Kidney epithelial cell (primary cell): ENCODE data around the gene C4A. TPM values are rescaled to one million over a fixed set of nuclear protein-coding genes. Genes with fewer than 3 reads are reported as not detected.
"Not testable (repeated sequence)": the region's sequence is repeated elsewhere in the genome, so short reads cannot be mapped to it uniquely, and the experiment has no call there.

ENCODE experiments used
- DNase-seq: peaks from one replicate; pipeline ENCODE4 v3.0.0-alpha.2; 2010; ENCODE audit warnings: low read depth
- H3K27me3 ChIP-seq: 2 replicates; pipeline ENCODE4 v1.6.0; 2011; ENCODE audit warnings: low read length; ENCODE audit not compliant: control insufficient read depth, insufficient read depth
- H3K36me3 ChIP-seq: 2 replicates; pipeline ENCODE4 v1.5.1; 2011; ENCODE audit warnings: low read length; ENCODE audit not compliant: control insufficient read depth, insufficient read depth
- H3K4me3 ChIP-seq: 2 replicates; pipeline ENCODE4 v1.5.1; 2011; ENCODE audit warnings: low read depth, mild to moderate bottlenecking, control low read depth, low read length
- total RNA-seq: library from RNA; depleted of rRNA; stranded (reverse); fragments of >200 nt; gene quantifications from 2 replicates; pipeline ENCODE4 v1.2.3, GENCODE V29; 2015
- TF ChIP-seq, protein P1 (sequence below): IDR thresholded peaks from 2 replicates; pipeline ENCODE4 v1.5.1; 2011; ENCODE audit warnings: mild to moderate bottlenecking, moderate library complexity, low read length, control low read depth, inconsistent platforms; ENCODE audit not compliant: insufficient read depth, poor library complexity, severe bottlenecking

Gene C4A
- total RNA-seq, 1 donor from 2014 or later = 3.2 TPM

DNA sequence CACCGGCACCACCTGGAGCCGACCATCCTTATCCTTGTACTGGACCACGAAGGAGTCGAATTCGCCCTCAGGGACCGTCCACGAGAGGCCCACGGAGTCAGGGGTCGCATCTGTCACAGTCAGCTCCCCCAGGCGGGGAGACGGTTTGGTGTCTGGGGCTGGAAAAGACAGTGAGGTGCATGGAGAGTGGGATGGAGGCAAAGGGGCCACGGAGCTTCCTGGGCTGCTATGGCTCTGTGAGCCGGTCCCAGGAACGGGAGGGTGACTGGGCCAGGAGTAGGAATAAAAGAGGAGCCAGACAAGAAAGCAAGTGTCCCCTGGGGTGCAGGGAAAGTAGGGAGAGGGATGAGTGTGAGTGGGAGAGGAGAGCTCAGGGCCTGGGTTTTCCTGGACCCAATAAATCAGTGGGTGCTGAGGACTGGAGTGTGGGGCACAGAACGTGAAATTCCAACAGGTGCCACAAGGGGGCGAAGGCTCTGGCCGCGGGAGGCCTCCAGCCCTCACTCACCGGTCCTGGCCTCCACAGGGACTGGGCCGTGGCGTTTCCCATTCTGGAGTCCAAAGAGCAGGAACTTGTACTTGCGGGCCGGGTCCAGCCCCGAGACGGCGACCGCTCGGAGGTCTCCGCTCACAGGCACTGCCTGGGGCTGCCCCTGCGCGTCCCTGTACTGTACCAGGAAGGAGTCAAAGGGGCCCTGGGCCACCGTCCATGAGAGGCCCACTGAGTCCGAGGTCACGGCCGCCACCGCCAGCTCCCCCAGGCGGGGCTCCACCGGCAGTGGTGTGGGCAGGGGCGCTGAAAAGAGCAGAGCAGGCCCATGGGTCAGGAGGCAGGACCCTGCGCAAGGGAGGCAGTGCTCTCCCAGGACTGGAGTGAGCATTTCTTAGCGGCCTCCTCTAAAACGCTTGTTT, 66.3 kb downstream of the C4A start:
- TF ChIP-seq, protein P1, sequence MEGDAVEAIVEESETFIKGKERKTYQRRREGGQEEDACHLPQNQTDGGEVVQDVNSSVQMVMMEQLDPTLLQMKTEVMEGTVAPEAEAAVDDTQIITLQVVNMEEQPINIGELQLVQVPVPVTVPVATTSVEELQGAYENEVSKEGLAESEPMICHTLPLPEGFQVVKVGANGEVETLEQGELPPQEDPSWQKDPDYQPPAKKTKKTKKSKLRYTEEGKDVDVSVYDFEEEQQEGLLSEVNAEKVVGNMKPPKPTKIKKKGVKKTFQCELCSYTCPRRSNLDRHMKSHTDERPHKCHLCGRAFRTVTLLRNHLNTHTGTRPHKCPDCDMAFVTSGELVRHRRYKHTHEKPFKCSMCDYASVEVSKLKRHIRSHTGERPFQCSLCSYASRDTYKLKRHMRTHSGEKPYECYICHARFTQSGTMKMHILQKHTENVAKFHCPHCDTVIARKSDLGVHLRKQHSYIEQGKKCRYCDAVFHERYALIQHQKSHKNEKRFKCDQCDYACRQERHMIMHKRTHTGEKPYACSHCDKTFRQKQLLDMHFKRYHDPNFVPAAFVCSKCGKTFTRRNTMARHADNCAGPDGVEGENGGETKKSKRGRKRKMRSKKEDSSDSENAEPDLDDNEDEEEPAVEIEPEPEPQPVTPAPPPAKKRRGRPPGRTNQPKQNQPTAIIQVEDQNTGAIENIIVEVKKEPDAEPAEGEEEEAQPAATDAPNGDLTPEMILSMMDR = peak; percentile 86
- H3K4me3 ChIP-seq = no peak overlapping the region
- no peaks in the 10 kb centered on the region for H3K36me3 ChIP-seq
- no peak for DNase-seq
- H3K27me3 ChIP-seq = peaks cover 40% of the 10 kb centered on the region

GRCh38 chr6:32049149-32049548, 67.3 kb downstream of the C4A start:
- H3K27me3 ChIP-seq = peaks cover 46% of the 10 kb centered on the region
- not testable (repeated sequence) for H3K4me3 ChIP-seq, H3K36me3 ChIP-seq, DNase-seq

DNA sequence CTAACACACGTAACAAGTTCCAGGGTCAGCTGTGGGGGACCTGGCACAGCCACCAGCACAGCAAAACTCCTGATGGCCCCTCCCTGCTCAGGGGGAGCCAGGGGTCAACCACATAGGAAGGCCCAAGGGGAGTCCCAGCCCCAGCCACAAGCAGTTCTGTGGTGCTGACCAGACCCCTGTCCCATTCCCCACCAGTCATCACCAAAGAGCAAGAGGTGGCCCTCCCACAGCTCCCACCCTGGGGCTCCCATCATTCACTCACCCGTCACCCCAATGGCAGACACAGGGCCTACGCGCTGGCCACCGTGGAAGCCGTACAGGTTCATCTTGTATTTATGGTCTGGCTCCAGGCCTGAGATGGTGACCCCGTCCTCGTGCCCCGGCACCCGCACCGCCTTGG, 67.9 kb downstream of the C4A start:
- not testable (repeated sequence) for H3K4me3 ChIP-seq, H3K36me3 ChIP-seq, DNase-seq
- H3K27me3 ChIP-seq = peaks cover 49% of the 10 kb centered on the region

DNA sequence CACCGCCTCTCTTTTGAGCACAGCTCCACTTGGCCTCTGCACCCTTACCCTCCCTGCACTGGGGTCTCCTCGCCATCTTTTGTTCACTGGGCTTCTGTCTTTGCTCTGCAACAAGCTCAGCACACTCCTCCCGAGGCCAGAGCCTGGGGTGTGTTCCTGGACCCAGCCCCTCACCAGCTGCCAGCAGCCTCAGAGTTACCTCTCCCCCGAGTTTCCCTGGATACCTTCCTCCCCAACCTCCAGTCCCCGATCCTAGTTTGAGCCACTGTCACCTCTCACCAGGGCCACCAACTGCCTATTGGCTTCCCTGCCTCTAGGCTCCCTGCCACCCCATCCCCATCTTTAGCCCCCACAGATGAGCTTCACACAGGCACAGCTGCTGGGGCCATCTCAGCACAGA, 68.7 kb downstream of the C4A start:
- no peak for DNase-seq
- TF ChIP-seq, protein P1 = no peak
- Histone ChIP-seq H3K4me3 (no peak overlapping the region), H3K36me3 (no peaks in the 10 kb centered on the region), H3K27me3 (peaks cover 53% of the 10 kb centered on the region)

Other genes starting within 250 kb of the C4A start
- 494 and 498 TPM in 2 replicates for gene CLIC1, start 245.5 kb upstream of the C4A start, total RNA-seq
- gene MSH5, start 242.1 kb upstream of the C4A start, total RNA-seq = 8.9 and 13.1 TPM in 2 replicates
- gene SAPCD1, start 219.4 kb upstream of the C4A start, total RNA-seq = 1.1 and 2.2 TPM in 2 replicates
- 1.5 and 3.1 TPM in 2 replicates for gene VWA7, start 204.7 kb upstream of the C4A start, total RNA-seq
- gene VARS1, start 186.3 kb upstream of the C4A start, total RNA-seq = 165 and 181 TPM in 2 replicates
- 78.6 and 89.0 TPM in 2 replicates for gene LSM2, start 175.1 kb upstream of the C4A start, total RNA-seq
- gene HSPA1L, start 166.8 kb upstream of the C4A start, total RNA-seq = 0.46 and 1.1 TPM in 2 replicates
- 54.6 and 67.0 TPM in 2 replicates for gene HSPA1A, start 166.5 kb upstream of the C4A start, total RNA-seq
- 68.3 and 79.1 TPM in 2 replicates for gene HSPA1B, start 154.3 kb upstream of the C4A start, total RNA-seq
- 142 and 152 TPM in 2 replicates for gene NEU1, start 119.2 kb upstream of the C4A start, total RNA-seq
- 17.7 and 26.1 TPM in 2 replicates for gene SLC44A4, start 103.1 kb upstream of the C4A start, total RNA-seq
- gene EHMT2, start 84.4 kb upstream of the C4A start, total RNA-seq = 55.7 and 59.3 TPM in 2 replicates
- gene ZBTB12, start 80.0 kb upstream of the C4A start, total RNA-seq = 3.0 and 4.9 TPM in 2 replicates
- 0.07 and 0.63 TPM in 2 replicates for gene C2, start 54.3 kb upstream of the C4A start, total RNA-seq
- gene CFB, start 36.0 kb upstream of the C4A start, total RNA-seq = 1.9 and 13.8 TPM in 2 replicates
- gene NELFE, start 23.1 kb upstream of the C4A start, total RNA-seq = 123 and 140 TPM in 2 replicates
- gene SKIC2, start 22.9 kb upstream of the C4A start, total RNA-seq = 43.3 and 49.1 TPM in 2 replicates
- 28.1 and 30.6 TPM in 2 replicates for gene DXO, start 9.9 kb upstream of the C4A start, total RNA-seq
- gene C4B, start 32.7 kb downstream of the C4A start, total RNA-seq = 2.3 and 4.4 TPM in 2 replicates
- gene CYP21A2, start 56.4 kb downstream of the C4A start, total RNA-seq = 1.1 TPM in 1 of 2 replicates, not detected in the other
- 0.34 and 0.38 TPM in 2 replicates for gene TNXB, start 127.3 kb downstream of the C4A start, total RNA-seq
- 42.5 and 47.0 TPM in 2 replicates for gene ATF6B, start 146.2 kb downstream of the C4A start, total RNA-seq
- 4.6 and 5.3 TPM in 2 replicates for gene FKBPL, start 148.2 kb downstream of the C4A start, total RNA-seq
- gene PRRT1, start 169.9 kb downstream of the C4A start, total RNA-seq = 0.27 TPM in 1 of 2 replicates, not detected in the other
- 12.9 and 20.5 TPM in 2 replicates for gene PPT2, start 172.1 kb downstream of the C4A start, total RNA-seq
- gene EGFL8, start 182.5 kb downstream of the C4A start, total RNA-seq = 2.6 and 5.1 TPM in 2 replicates
- gene AGPAT1, start 194.0 kb downstream of the C4A start, total RNA-seq = 57.2 and 62.3 TPM in 2 replicates
- gene RNF5, start 196.3 kb downstream of the C4A start, total RNA-seq = 76.8 and 90.1 TPM in 2 replicates
- 0.25 and 2.7 TPM in 2 replicates for gene AGER, start 202.2 kb downstream of the C4A start, total RNA-seq
- 37.5 and 40.7 TPM in 2 replicates for gene PBX2, start 208.1 kb downstream of the C4A start, total RNA-seq
- gene GPSM3, start 210.6 kb downstream of the C4A start, total RNA-seq = 20.8 and 25.6 TPM in 2 replicates
- gene NOTCH4, start 242.0 kb downstream of the C4A start, total RNA-seq = 2.4 and 2.9 TPM in 2 replicates